MM.1S (cell line): ENCODE data around the gene MYOZ2.

Source experiments
- EZH2 ChIP-seq: fragments of 300-600 bp; sonication (generic); optimal IDR thresholded peaks from 2 replicates; pipeline ENCODE3; 2017; ENCODE audit warnings: low read depth, mild to moderate bottlenecking, antibody characterized with exemption, low read length, mixed read lengths
- EZH2phosphoT487 ChIP-seq: fragments of 300-600 bp; sonication (generic); IDR thresholded peaks from 2 replicates; pipeline ENCODE4 v1.6.1; 2018; ENCODE audit warnings: antibody characterized with exemption, low read length
- TF ChIP-seq, protein P1 (sequence below): fragments of 300-600 bp; sonication (generic); IDR thresholded peaks from 2 replicates; pipeline ENCODE4 v1.5.1; 2016; ENCODE audit warnings: antibody characterized with exemption, low read length, mixed read lengths

DNA sequence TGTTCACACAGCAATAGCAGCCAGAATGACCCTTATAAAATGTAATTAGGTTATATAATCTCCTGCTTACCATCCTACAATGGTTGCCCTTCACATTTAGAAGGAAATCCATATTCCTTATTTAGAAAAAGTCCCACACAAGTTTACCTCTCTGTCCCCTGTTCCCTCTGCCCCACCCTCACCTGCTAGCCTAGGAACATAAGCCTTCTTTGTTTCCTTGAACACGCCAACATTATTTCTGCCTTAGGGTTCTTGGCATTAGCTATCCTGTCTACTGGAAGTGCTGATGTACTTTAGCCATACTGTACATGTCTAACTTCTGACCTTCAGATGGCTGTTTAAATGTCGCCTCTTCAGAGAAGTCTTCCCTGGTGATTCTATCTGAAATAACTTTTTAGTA lies 48.5 kb downstream of the MYOZ2 start:
- TF ChIP-seq, protein P1, sequence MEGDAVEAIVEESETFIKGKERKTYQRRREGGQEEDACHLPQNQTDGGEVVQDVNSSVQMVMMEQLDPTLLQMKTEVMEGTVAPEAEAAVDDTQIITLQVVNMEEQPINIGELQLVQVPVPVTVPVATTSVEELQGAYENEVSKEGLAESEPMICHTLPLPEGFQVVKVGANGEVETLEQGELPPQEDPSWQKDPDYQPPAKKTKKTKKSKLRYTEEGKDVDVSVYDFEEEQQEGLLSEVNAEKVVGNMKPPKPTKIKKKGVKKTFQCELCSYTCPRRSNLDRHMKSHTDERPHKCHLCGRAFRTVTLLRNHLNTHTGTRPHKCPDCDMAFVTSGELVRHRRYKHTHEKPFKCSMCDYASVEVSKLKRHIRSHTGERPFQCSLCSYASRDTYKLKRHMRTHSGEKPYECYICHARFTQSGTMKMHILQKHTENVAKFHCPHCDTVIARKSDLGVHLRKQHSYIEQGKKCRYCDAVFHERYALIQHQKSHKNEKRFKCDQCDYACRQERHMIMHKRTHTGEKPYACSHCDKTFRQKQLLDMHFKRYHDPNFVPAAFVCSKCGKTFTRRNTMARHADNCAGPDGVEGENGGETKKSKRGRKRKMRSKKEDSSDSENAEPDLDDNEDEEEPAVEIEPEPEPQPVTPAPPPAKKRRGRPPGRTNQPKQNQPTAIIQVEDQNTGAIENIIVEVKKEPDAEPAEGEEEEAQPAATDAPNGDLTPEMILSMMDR, result no peak
- TF ChIP-seq EZH2phosphoT487, result no peak
- no peak for TF ChIP-seq EZH2
